HCT116 (cell line): ENCODE results near the gene KRT33B. TPM values are rescaled to one million over a fixed set of nuclear protein-coding genes. Genes with fewer than 3 reads are reported as not detected.

ENCODE experiments used
- ATAC-seq: fragments of 200-7000 bp; cut with Tn5 transposase; 2 replicates; pipeline ENCODE4 v1.9.1; 2020; ENCODE audit warnings: mild to moderate bottlenecking, moderate library complexity
- BruUV-seq: library from RNA; stranded (reverse); fragments of 400-500 nt; replicated peaks from 2 replicates; lab custom pipeline; 2021; lab: Mats Ljungman, UMichigan
- CTCF ChIA-PET: fragments of 300-600 bp; sonication (Branson Sonifier 250); formaldehyde crosslinking; loops from one replicate; lab custom pipeline; 2021; ENCODE audit warnings: antibody characterized with exemption; lab: Charles Lee
- POLR2A ChIA-PET: fragments of 300-600, 350-600 bp; sonication (Branson Sonifier 250); formaldehyde crosslinking; loops from one replicate; lab custom pipeline; 2021; ENCODE audit warnings: antibody characterized with exemption; lab: Charles Lee
- RAD21 ChIA-PET, 2 experiments: fragments of 300-600 bp; sonication (Branson Sonifier 250); formaldehyde crosslinking; loops; one replicate each; lab custom pipeline; 2023; ENCODE audit warnings: low total read pairs in 2 of 2; ENCODE audit not compliant: uncharacterized antibody in 2 of 2, unreplicated experiment in 2 of 2, low non-redundant PET in 1 of 2; lab: Charles Lee
- DNase-seq: peaks from one replicate; pipeline ENCODE4 v3.0.0-alpha.2; 2010; ENCODE audit warnings: low read depth, low spot score
- H2AFZ ChIP-seq: fragments of 200-600 bp; shearing (Covaris generic), sonication (generic); 2 replicates; pipeline ENCODE4 v1.6.1; 2017; ENCODE audit warnings: low read depth, mixed run types, mixed read lengths, antibody characterized with exemption, low read length; ENCODE audit not compliant: poor library complexity, severe bottlenecking
- H3K27ac ChIP-seq: 2 replicates; pipeline ENCODE4 v1.5.1; 2012; ENCODE audit warnings: low read depth, low read length
- H3K27me3 ChIP-seq: fragments of 200-600 bp; sonication (generic); 2 replicates; pipeline ENCODE4 v1.6.1; 2016; ENCODE audit warnings: mixed run types, low read length, mixed read lengths; ENCODE audit not compliant: insufficient read depth
- H3K36me3 ChIP-seq, 2 experiments: fragments of 200-500 bp in 1 of 2; fragments of 200-600 bp in 1 of 2; sonication (Bioruptor generic) in 1 of 2; sonication (generic) in 1 of 2; 2 replicates each; pipeline versions ENCODE4 v1.5.1 to v1.6.1; 2014 to 2016; ENCODE audit warnings: low read length in 2 of 2, inconsistent platforms in 1 of 2, mixed read lengths in 1 of 2, mixed run types in 1 of 2; ENCODE audit not compliant: insufficient read depth in 2 of 2, control insufficient read depth in 1 of 2
- H3K4me1 ChIP-seq, 2 experiments: fragments of 200-600 bp in 1 of 2; sonication (generic) in 1 of 2; 2 replicates each; pipeline versions ENCODE4 v1.5.1 to v1.6.1; 2012 to 2017; ENCODE audit warnings: low read length in 2 of 2, inconsistent platforms in 1 of 2, mild to moderate bottlenecking in 1 of 2, mixed read lengths in 1 of 2, mixed run types in 1 of 2, moderate library complexity in 1 of 2; ENCODE audit not compliant: insufficient read depth in 2 of 2, control insufficient read depth in 1 of 2
- H3K4me2 ChIP-seq: fragments of 200-600 bp; sonication (generic); 2 replicates; pipeline ENCODE4 v1.6.1; 2017; ENCODE audit warnings: mixed run types, low read length, mixed read lengths
- H3K4me3 ChIP-seq, 2 experiments: fragments of 200-600 bp in 1 of 2; sonication (generic) in 1 of 2; replicated peaks in 1 of 2; 2 replicates each; pipeline ENCODE4 v1.5.1; 2011 to 2016; ENCODE audit warnings: low read length in 2 of 2, control low read depth in 1 of 2, low read depth in 1 of 2, mild to moderate bottlenecking in 1 of 2, mixed read lengths in 1 of 2, mixed run types in 1 of 2
- H3K79me2 ChIP-seq: fragments of 200-600 bp; sonication (generic); 2 replicates; pipeline ENCODE4 v1.6.1; 2017; ENCODE audit warnings: mild to moderate bottlenecking, mixed run types, low read length, moderate library complexity, mixed read lengths; ENCODE audit not compliant: insufficient read depth
- H3K9ac ChIP-seq: fragments of 200-600 bp; sonication (generic); 2 replicates; pipeline ENCODE4 v1.6.1; 2016; ENCODE audit warnings: low read length, mixed read lengths
- H3K9me2 ChIP-seq: fragments of 200-600 bp; sonication (generic), shearing (Covaris generic); 2 replicates; pipeline ENCODE4 v1.6.1; 2017; ENCODE audit warnings: mixed run types, mild to moderate bottlenecking, moderate library complexity; ENCODE audit not compliant: insufficient read depth
- H3K9me3 ChIP-seq, 2 experiments: fragments of 200-500 bp in 1 of 2; fragments of 200-600 bp in 1 of 2; sonication (Bioruptor generic) in 1 of 2; sonication (generic) in 1 of 2; 2 replicates each; pipeline ENCODE4 v1.6.1; 2014 to 2017; ENCODE audit warnings: low read length in 2 of 2, mixed read lengths in 2 of 2, inconsistent platforms in 1 of 2, low read depth in 1 of 2, mild to moderate bottlenecking in 1 of 2, mixed run types in 1 of 2, moderate library complexity in 1 of 2; ENCODE audit not compliant: control insufficient read depth in 1 of 2, insufficient read depth in 1 of 2
- H4K20me1 ChIP-seq: fragments of 200-600 bp; sonication (generic), shearing (Covaris generic); 2 replicates; pipeline ENCODE4 v1.6.1; 2017; ENCODE audit warnings: mixed run types, mild to moderate bottlenecking, moderate library complexity; ENCODE audit not compliant: insufficient read depth
- CBX3 ChIP-seq: IDR thresholded peaks from 2 replicates; pipeline ENCODE4 v1.6.1; 2012; ENCODE audit warnings: low read depth
- ELF1 ChIP-seq: IDR thresholded peaks from 2 replicates; pipeline ENCODE4 v1.6.1; 2012; ENCODE audit warnings: low read depth, borderline replicate concordance
- EZH2phosphoT487 ChIP-seq: fragments of 200-600 bp; IDR thresholded peaks from 2 replicates; pipeline ENCODE4 v1.6.1; 2018; ENCODE audit warnings: antibody characterized with exemption, borderline replicate concordance
- FOSL1 ChIP-seq: IDR thresholded peaks from 2 replicates; pipeline ENCODE4 v1.6.1; 2012; ENCODE audit warnings: low read depth
- POLR2A ChIP-seq: IDR thresholded peaks from 2 replicates; pipeline ENCODE4 v1.7.0; 2011; ENCODE audit warnings: borderline replicate concordance; ENCODE audit not compliant: insufficient read depth, insufficient read length; ENCODE audit errors: extremely low read depth
- SRF ChIP-seq: IDR thresholded peaks from 2 replicates; pipeline ENCODE4 v1.6.1; 2012; ENCODE audit warnings: low read depth
- intact Hi-C: fragments of 100-400 bp; cut with micrococcal nuclease; formaldehyde crosslinking; loops from 2 replicates; pipeline ENCODE4 v1.10.0; 2022
- total RNA-seq: library from RNA; stranded (reverse); gene quantifications from one replicate; pipeline ENCODE4 v1.2.1, GENCODE V29; 2021; ENCODE audit not compliant: unreplicated experiment
- TF ChIP-seq, protein P1 (sequence below): IDR thresholded peaks from 2 replicates; pipeline ENCODE4 v1.6.1; 2011; ENCODE audit warnings: mild to moderate bottlenecking, low read length, moderate library complexity; ENCODE audit not compliant: insufficient replicate concordance; ENCODE audit errors: extremely low read depth
- TF ChIP-seq, protein P2 (sequence below): IDR thresholded peaks from 2 replicates; pipeline ENCODE4 v1.6.1; 2012

The KRT33B gene
- total RNA-seq, 1 experiment from 2014 or later, result not detected

DNA sequence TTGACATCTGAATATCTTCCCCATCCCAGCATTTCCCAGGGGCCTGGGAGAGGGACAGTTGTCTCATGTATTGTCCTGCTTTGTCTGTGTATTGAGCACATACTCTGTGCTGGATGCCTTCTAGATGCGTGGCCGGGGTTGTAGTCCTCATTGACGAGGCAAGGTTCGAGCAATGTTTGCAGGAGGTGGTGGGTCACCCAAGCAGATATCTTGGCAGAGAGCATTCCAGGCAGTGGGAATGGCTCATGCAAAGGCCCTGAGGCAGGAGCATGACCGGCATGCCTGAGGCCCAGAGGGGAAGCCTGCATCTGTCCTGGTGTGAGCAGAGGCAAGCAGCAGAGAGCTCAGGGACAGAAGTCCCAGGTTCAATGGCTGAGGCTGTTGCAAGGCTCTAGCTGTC is 36.5 kb downstream of the KRT33B start:
- no TSS peak for BruUV-seq
- peaks cover 0 to 4% of the 10 kb centered on the region in 2 experiments; a peak in 1 of 4 replicates for H3K9me3 ChIP-seq
- no peaks in the 10 kb centered on the region for H3K79me2 ChIP-seq
- H3K36me3 ChIP-seq, result no peaks in the 10 kb centered on the region
- ChIA-PET CTCF (no interaction called here), RAD21 (no interaction called here), POLR2A (no interaction called here)
- no peak overlapping the region for H3K4me3 ChIP-seq
- ATAC-seq (no peak), DNase-seq (no peak)
- H4K20me1 ChIP-seq, result no peaks in the 10 kb centered on the region
- TF ChIP-seq POLR2A (no peak), ELF1 (no peak), SRF (no peak), FOSL1 (no peak)
- H3K4me1 ChIP-seq, result peaks cover 3 to 27% of the 10 kb centered on the region in 2 experiments; a peak in 3 of 4 replicates
- intact Hi-C loops, result no loop called here
- no peak overlapping the region for H3K9ac ChIP-seq
- H3K27ac ChIP-seq, result no peak overlapping the region
- no peak overlapping the region for H3K4me2 ChIP-seq
- no peaks in the 10 kb centered on the region for H3K9me2 ChIP-seq
- no peaks in the 10 kb centered on the region for H3K27me3 ChIP-seq
- no peak overlapping the region for H2AFZ ChIP-seq

DNA sequence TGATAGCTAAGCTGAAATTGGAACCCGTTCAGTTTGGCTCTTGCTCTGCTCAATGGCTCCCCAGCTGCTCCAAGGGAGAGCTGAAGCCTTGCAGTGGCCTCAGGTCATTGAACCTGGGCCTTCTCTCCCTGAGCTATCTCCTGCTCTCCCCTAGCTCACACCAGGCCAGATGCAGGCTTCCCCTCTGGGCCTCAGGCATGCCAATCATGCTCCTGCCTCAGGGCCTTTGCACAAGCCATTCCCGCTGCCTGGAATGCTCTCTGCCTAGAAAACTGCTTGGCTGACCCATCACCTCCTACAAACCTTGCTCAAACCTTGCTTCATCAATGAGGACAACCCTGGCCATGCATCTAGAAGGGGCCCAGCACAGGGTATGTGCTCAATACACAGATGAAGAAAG is 37.4 kb downstream of the KRT33B start:
- Histone ChIP-seq H3K36me3 (no peaks in the 10 kb centered on the region), H3K27me3 (no peaks in the 10 kb centered on the region), H3K9me2 (no peaks in the 10 kb centered on the region), H2AFZ (no peak overlapping the region), H3K27ac (no peak overlapping the region), H3K9me3 (peaks cover 0 to 4% of the 10 kb centered on the region in 2 experiments; a peak in 1 of 4 replicates), H3K79me2 (no peaks in the 10 kb centered on the region), H3K4me2 (no peak overlapping the region), H3K4me3 (no peak overlapping the region), H3K4me1 (peaks cover 3 to 27% of the 10 kb centered on the region in 2 experiments; a peak in 3 of 4 replicates), H4K20me1 (no peaks in the 10 kb centered on the region), H3K9ac (no peak overlapping the region)
- ChIA-PET POLR2A (no interaction called here), CTCF (interaction anchor here (1.1 kb wide), 1 partner anchor 10 kb away, joined by 3 read pairs; no protein-coding TSS in a partner anchor), RAD21 (interaction anchor here in 1 of 2 experiments (1.3 kb wide), 1 partner anchor 162 kb away, joined by 3 read pairs; no protein-coding TSS in a partner anchor)
- no peak for TF ChIP-seq EZH2phosphoT487
- TF ChIP-seq, protein P1, sequence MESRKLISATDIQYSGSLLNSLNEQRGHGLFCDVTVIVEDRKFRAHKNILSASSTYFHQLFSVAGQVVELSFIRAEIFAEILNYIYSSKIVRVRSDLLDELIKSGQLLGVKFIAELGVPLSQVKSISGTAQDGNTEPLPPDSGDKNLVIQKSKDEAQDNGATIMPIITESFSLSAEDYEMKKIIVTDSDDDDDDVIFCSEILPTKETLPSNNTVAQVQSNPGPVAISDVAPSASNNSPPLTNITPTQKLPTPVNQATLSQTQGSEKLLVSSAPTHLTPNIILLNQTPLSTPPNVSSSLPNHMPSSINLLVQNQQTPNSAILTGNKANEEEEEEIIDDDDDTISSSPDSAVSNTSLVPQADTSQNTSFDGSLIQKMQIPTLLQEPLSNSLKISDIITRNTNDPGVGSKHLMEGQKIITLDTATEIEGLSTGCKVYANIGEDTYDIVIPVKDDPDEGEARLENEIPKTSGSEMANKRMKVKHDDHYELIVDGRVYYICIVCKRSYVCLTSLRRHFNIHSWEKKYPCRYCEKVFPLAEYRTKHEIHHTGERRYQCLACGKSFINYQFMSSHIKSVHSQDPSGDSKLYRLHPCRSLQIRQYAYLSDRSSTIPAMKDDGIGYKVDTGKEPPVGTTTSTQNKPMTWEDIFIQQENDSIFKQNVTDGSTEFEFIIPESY, result no peak
- TF ChIP-seq SRF, result no peak
- TF ChIP-seq, protein P2, sequence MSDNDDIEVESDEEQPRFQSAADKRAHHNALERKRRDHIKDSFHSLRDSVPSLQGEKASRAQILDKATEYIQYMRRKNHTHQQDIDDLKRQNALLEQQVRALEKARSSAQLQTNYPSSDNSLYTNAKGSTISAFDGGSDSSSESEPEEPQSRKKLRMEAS, result no peak
- no peak for TF ChIP-seq CBX3
- TF ChIP-seq ELF1, result no peak
- intact Hi-C loops, result no loop called here
- ATAC-seq (no peak), DNase-seq (no peak)
- BruUV-seq, result no TSS peak
